Measurements from ENCODE around the gene CAB39L. TPM values are rescaled to one million over a fixed set of nuclear protein-coding genes. Genes with fewer than 3 reads are reported as not detected.

The CAB39L gene
- total and polyA plus RNA-seq, 2 of the 13 experiments (the other 11 are each of a cell fraction or from before 2014, with no cell fraction given) = 3.1 to 6.1 TPM

GRCh38 chr13:49303533-49304252, 140.2 kb downstream of the CAB39L start (continued):
- TF ChIP-seq ZNF780A (CRISPR knock-in tag; IDR thresholded peaks at IDR 0.05) (no peak), ZNF282 (IDR thresholded peaks at IDR 0.05; ENCODE audit: partially characterized antibody) (no peak), RERE (CRISPR knock-in tag; IDR thresholded peaks at IDR 0.05; ENCODE audit: low read depth) (peak; percentile 29; the same call in 1 of the 2 replicates), POLR2G (IDR thresholded peaks at IDR 0.05; ENCODE audit: low read depth, low read length) (no peak), TBL1XR1 (IDR thresholded peaks at IDR 0.05; ENCODE audit: borderline replicate concordance, low read length, partially characterized antibody) (peak; percentile 67), HOXD1 (CRISPR knock-in tag; IDR thresholded peaks at IDR 0.05) (peak; percentile 33; the same call in 1 of the 2 replicates), TCF12 (IDR thresholded peaks at IDR 0.05) (no peak), TCF12 (CRISPR knock-in tag; IDR thresholded peaks at IDR 0.05) (0 out of 2 replicates have a peak, but pooled peaks have one; percentile 30), RFXANK (CRISPR knock-in tag; IDR thresholded peaks at IDR 0.05) (no peak), PBX2 (CRISPR knock-in tag; IDR thresholded peaks at IDR 0.05) (no peak), JUN (CRISPR knock-in tag; IDR thresholded peaks at IDR 0.05) (no peak), SP2 (CRISPR knock-in tag; IDR thresholded peaks at IDR 0.05) (no peak), RFX5 (IDR thresholded peaks at IDR 0.05; ENCODE audit: low read depth, low read length) (no peak), ZFP37 (CRISPR knock-in tag; IDR thresholded peaks at IDR 0.05; ENCODE audit: borderline replicate concordance) (no peak), GLI4 (CRISPR knock-in tag; IDR thresholded peaks at IDR 0.05; ENCODE audit: borderline replicate concordance) (no peak), ZSCAN31 (CRISPR knock-in tag; IDR thresholded peaks at IDR 0.05; ENCODE audit: low read depth) (peak; percentile 43; the same call in 1 of the 2 replicates), HNRNPH1 (optimal IDR thresholded peaks at IDR 0.05; ENCODE audit: low read depth, low read length) (no peak), MLX (CRISPR knock-in tag; IDR thresholded peaks at IDR 0.05) (peak; percentile 40; the same call in 1 of the 2 replicates), RBFOX2 (IDR thresholded peaks at IDR 0.05; ENCODE audit: low read depth, low read length) (no peak), ZNF558 (CRISPR knock-in tag; IDR thresholded peaks at IDR 0.05; ENCODE audit: borderline replicate concordance) (no peak), SKI (IDR thresholded peaks at IDR 0.05; ENCODE audit: partially characterized antibody) (peak; percentile 77), ZBTB44 (CRISPR knock-in tag; IDR thresholded peaks at IDR 0.05) (no peak), ZNF33B (CRISPR knock-in tag; IDR thresholded peaks at IDR 0.05) (no peak)

Data from HepG2 (cell line).